ENCODE data around the gene PDGFA.

PDGFA gene

GRCh38 chr7:517774-518629, 1.6 kb downstream of the PDGFA start:
- Histone ChIP-seq H3K9ac (ENCODE audit: low read depth in 1 of 2, low read length in 2 of 2) (peak overlapping the region; percentile 66 to 84), H3K4me3 (ENCODE audit: low read depth in 1 of 2, low read length in 2 of 2) (peak overlapping the region; percentile 71 to 76), H3K4me1 (ENCODE audit: control insufficient read depth in 1 of 2, insufficient read depth in 2 of 2, low read length in 2 of 2) (peaks cover 17 to 32% of the 10 kb centered on the region in 2 donors), H3K9me3 (ENCODE audit: control insufficient read depth in 1 of 2, low read length in 2 of 2) (no peaks in the 10 kb centered on the region), H3K27me3 (ENCODE audit: control insufficient read depth in 1 of 2, insufficient read depth in 2 of 2, low read length in 2 of 2) (peaks cover 11 to 17% of the 10 kb centered on the region in 2 donors), H3K36me3 (ENCODE audit: control insufficient read depth in 1 of 2, insufficient read depth in 2 of 2, low read length in 2 of 2) (no peaks in the 10 kb centered on the region), H3K27ac (ENCODE audit: low read depth, low read length) (peak overlapping the region; percentile 85)

GRCh38 chr7:516606-517456, 2.8 kb downstream of the PDGFA start:
- Histone ChIP-seq H3K9me3 (ENCODE audit: control insufficient read depth in 1 of 2, low read length in 2 of 2) (no peaks in the 10 kb centered on the region), H3K27me3 (ENCODE audit: control insufficient read depth in 1 of 2, insufficient read depth in 2 of 2, low read length in 2 of 2) (peaks cover 10 to 14% of the 10 kb centered on the region in 2 donors), H3K27ac (ENCODE audit: low read depth, low read length) (peak overlapping the region; percentile 85), H3K4me1 (ENCODE audit: control insufficient read depth in 1 of 2, insufficient read depth in 2 of 2, low read length in 2 of 2) (peaks cover 29 to 39% of the 10 kb centered on the region in 2 donors), H3K4me3 (ENCODE audit: low read depth in 1 of 2, low read length in 2 of 2) (peak overlapping the region; percentile 50), H3K36me3 (ENCODE audit: control insufficient read depth in 1 of 2, insufficient read depth in 2 of 2, low read length in 2 of 2) (no peaks in the 10 kb centered on the region), H3K9ac (ENCODE audit: low read depth in 1 of 2, low read length in 2 of 2) (peak overlapping the region; percentile 39 to 43)

DNA sequence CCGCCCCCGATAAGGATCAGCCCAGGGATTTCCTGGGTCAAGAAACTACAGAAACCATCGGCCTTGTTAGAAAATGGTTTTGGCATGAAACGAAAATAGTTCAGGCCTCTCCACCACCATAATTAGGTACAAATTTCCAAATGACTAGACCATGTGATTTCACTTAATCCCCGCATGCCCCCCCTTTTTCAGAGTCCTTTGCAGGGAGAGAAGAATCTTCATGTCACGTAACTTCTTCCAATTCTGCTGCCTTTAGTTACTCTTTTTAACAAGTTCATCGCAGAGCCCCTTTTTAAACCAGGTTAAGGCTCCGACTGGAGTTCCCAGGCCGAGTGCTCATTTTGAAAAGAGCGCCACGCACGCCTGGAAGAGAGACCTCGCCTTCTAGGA, 3.4 kb downstream of the PDGFA start:
- H3K36me3 ChIP-seq (ENCODE audit: control insufficient read depth in 1 of 2, insufficient read depth in 2 of 2, low read length in 2 of 2), result no peaks in the 10 kb centered on the region
- H3K27ac ChIP-seq (ENCODE audit: low read depth, low read length), result no peak overlapping the region
- peak overlapping the region in 1 of 2 donors; percentile 33 for H3K9ac ChIP-seq (ENCODE audit: low read depth in 1 of 2, low read length in 2 of 2)
- H3K9me3 ChIP-seq (ENCODE audit: control insufficient read depth in 1 of 2, low read length in 2 of 2), result no peaks in the 10 kb centered on the region
- peaks cover 30 to 39% of the 10 kb centered on the region in 2 donors for H3K4me1 ChIP-seq (ENCODE audit: control insufficient read depth in 1 of 2, insufficient read depth in 2 of 2, low read length in 2 of 2)
- H3K27me3 ChIP-seq (ENCODE audit: control insufficient read depth in 1 of 2, insufficient read depth in 2 of 2, low read length in 2 of 2), result peaks cover 8 to 10% of the 10 kb centered on the region in 2 donors
- peak overlapping the region; percentile 43 to 44 for H3K4me3 ChIP-seq (ENCODE audit: low read depth in 1 of 2, low read length in 2 of 2)

- Histone ChIP-seq H3K9me3 (ENCODE audit: control insufficient read depth in 1 of 2, low read length in 2 of 2) (no peaks in the 10 kb centered on the region), H3K9ac (ENCODE audit: low read depth in 1 of 2, low read length in 2 of 2) (peak overlapping the region in 1 of 2 donors; percentile 20), H3K27ac (ENCODE audit: low read depth, low read length) (no peak overlapping the region), H3K36me3 (ENCODE audit: control insufficient read depth in 1 of 2, insufficient read depth in 2 of 2, low read length in 2 of 2) (no peaks in the 10 kb centered on the region), H3K27me3 (ENCODE audit: control insufficient read depth in 1 of 2, insufficient read depth in 2 of 2, low read length in 2 of 2) (peaks cover 2 to 4% of the 10 kb centered on the region in 2 donors), H3K4me3 (ENCODE audit: low read depth in 1 of 2, low read length in 2 of 2) (no peak overlapping the region), H3K4me1 (ENCODE audit: control insufficient read depth in 1 of 2, insufficient read depth in 2 of 2, low read length in 2 of 2) (peaks cover 30 to 39% of the 10 kb centered on the region in 2 donors)
These were observed 4.0 kb downstream of the PDGFA start for GRCh38 chr7:515628-516027.

DNA sequence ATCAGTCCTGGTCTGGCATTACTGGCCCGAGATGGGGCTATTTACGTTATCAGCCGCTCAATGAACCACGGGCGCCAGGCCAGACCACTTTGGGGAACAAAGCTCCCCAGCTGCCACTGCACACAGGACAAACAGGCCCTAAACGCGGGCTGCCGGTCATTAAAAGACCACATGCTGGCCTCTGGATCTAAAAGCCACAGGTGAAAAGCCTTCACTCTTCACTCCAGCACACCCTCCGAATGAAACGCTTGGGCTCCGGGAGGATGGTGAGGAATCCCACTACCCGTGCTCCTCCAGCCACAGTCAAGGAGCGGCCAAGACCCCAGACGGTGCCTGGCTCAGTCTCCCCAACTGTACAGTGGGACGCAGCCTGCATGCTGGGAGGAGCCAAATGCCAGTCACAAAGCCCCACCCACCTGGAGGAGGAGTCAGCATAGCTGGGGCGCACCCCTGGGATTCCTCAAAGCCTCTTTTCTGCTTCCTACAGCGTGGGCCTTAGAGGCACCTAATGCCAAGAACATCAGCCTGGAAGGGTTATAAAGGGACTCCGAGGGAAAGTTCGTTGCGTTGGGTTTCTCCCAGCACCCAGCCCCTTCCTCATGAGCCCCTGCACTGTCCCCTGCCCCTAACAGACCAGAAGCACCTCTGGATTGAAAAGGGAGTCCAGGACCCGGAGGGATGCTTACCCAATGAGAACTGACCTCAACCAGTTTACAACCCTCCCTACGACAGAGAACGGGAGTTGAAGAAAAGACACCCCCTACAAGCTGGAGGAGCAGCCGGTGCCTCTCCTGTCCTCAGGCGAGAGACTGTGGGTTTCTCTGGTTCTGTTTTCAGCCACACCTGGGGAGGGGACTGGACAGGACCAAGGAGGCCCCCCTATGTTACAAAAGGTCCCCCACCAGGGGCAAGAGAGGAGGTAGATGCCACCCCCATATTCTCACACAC, 4.7 kb downstream of the PDGFA start:
- no peaks in the 10 kb centered on the region for H3K36me3 ChIP-seq (ENCODE audit: control insufficient read depth in 1 of 2, insufficient read depth in 2 of 2, low read length in 2 of 2)
- no peaks in the 10 kb centered on the region for H3K27me3 ChIP-seq (ENCODE audit: control insufficient read depth in 1 of 2, insufficient read depth in 2 of 2, low read length in 2 of 2)
- peaks cover 30 to 39% of the 10 kb centered on the region in 2 donors for H3K4me1 ChIP-seq (ENCODE audit: control insufficient read depth in 1 of 2, insufficient read depth in 2 of 2, low read length in 2 of 2)
- H3K4me3 ChIP-seq (ENCODE audit: low read depth in 1 of 2, low read length in 2 of 2), result peak overlapping the region in 1 of 2 donors; percentile 11
- H3K9ac ChIP-seq (ENCODE audit: low read depth in 1 of 2, low read length in 2 of 2), result peak overlapping the region in 1 of 2 donors; percentile 20
- H3K9me3 ChIP-seq (ENCODE audit: control insufficient read depth in 1 of 2, low read length in 2 of 2), result no peaks in the 10 kb centered on the region
- no peak overlapping the region for H3K27ac ChIP-seq (ENCODE audit: low read depth, low read length)

- no peak overlapping the region for H3K4me3 ChIP-seq (ENCODE audit: low read depth in 1 of 2, low read length in 2 of 2)
- no peaks in the 10 kb centered on the region for H3K27me3 ChIP-seq (ENCODE audit: control insufficient read depth in 1 of 2, insufficient read depth in 2 of 2, low read length in 2 of 2)
- no peaks in the 10 kb centered on the region for H3K9me3 ChIP-seq (ENCODE audit: control insufficient read depth in 1 of 2, low read length in 2 of 2)
- peak overlapping the region; percentile 5 for H3K27ac ChIP-seq (ENCODE audit: low read depth, low read length)
- peaks cover 30 to 39% of the 10 kb centered on the region in 2 donors for H3K4me1 ChIP-seq (ENCODE audit: control insufficient read depth in 1 of 2, insufficient read depth in 2 of 2, low read length in 2 of 2)
- no peak overlapping the region for H3K9ac ChIP-seq (ENCODE audit: low read depth in 1 of 2, low read length in 2 of 2)
- H3K36me3 ChIP-seq (ENCODE audit: control insufficient read depth in 1 of 2, insufficient read depth in 2 of 2, low read length in 2 of 2), result peaks cover under 1 to 5% of the 10 kb centered on the region in 2 donors
These were observed 5.4 kb downstream of the PDGFA start for GRCh38 chr7:514242-514641.

DNA sequence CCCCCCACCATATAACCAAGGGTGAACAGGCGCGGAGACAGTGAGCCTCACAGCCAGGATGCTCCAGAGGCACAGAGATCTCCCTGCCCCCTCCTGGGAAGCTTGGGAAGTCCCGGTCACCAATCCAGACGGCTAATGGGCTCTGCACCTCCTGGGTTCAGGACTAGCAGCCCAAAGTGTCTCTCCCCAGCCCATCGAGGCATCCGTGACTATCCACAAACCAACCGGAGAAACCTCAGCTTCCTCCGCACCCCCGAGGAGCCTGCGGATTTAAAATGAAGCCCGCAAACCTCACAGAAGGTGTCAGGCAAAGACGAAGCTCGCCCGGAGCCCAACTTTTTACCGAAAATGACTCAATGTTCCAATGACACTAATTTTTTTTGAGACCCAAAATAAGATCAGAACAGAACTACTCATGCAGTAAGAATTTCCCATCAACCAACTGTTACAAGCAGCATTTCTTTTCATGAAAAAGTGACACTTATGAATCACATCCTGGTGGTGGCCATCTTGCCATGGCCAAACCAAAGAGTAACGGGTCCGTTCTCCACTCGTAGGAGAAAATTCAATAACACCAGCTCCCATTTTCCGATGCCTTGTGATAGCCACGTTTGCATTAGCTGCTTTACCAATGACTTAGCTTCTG, 6.0 kb downstream of the PDGFA start:
- peak overlapping the region in 1 of 2 donors; percentile 26 for H3K9ac ChIP-seq (ENCODE audit: low read depth in 1 of 2, low read length in 2 of 2)
- peaks cover 32 to 39% of the 10 kb centered on the region in 2 donors for H3K4me1 ChIP-seq (ENCODE audit: control insufficient read depth in 1 of 2, insufficient read depth in 2 of 2, low read length in 2 of 2)
- no peak overlapping the region for H3K27ac ChIP-seq (ENCODE audit: low read depth, low read length)

DNA sequence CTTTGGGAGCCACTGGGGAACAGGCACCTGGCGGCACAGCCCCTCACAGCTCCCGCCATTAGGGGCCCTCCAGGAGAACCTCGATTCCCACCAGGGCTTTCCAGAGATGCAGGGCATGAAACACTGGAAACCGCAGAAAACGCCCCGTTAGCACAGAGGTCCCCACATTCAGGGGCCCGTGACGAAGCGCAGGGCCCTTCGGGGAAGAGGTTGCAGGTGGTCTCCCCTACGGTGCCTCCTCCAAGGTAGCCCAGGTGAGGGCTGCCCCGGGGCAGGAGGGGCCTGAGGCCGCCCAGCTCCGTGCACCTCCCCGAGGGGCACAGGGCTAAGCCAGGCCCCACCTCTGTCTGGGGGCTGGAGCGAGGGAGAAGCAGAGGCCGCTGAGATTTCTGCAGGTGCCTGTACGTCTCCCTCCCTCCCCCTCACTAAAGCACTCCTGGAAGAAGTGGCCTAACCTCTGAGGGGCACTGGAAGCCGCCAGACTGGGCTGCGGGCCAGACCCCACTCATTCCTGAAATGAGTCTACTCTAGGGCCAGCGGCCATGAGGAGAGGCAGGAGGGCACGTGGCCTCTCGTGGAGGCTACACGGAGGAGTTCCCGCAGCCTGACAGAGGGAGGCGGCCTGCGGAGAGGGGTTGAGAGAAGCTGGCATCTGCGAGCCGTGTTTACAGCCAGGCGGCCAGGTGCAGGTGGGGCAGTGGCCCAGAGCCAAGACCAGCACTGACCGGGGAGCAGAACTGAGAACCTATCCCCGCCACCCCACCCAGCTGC, 6.9 kb downstream of the PDGFA start:
- peak overlapping the region in 1 of 2 donors; percentile 17 for H3K4me3 ChIP-seq (ENCODE audit: low read depth in 1 of 2, low read length in 2 of 2)
- H3K27ac ChIP-seq (ENCODE audit: low read depth, low read length), result no peak overlapping the region
- H3K9me3 ChIP-seq (ENCODE audit: control insufficient read depth in 1 of 2, low read length in 2 of 2), result no peaks in the 10 kb centered on the region
- H3K4me1 ChIP-seq (ENCODE audit: control insufficient read depth in 1 of 2, insufficient read depth in 2 of 2, low read length in 2 of 2), result peaks cover 35 to 39% of the 10 kb centered on the region in 2 donors
- H3K9ac ChIP-seq (ENCODE audit: low read depth in 1 of 2, low read length in 2 of 2), result peak overlapping the region; percentile 18 to 26
- peaks cover 4 to 8% of the 10 kb centered on the region in 2 donors for H3K36me3 ChIP-seq (ENCODE audit: control insufficient read depth in 1 of 2, insufficient read depth in 2 of 2, low read length in 2 of 2)
- no peaks in the 10 kb centered on the region for H3K27me3 ChIP-seq (ENCODE audit: control insufficient read depth in 1 of 2, insufficient read depth in 2 of 2, low read length in 2 of 2)

More for the DNA sequence above, 6.0 kb downstream of the PDGFA start:
- Histone ChIP-seq H3K9me3 (ENCODE audit: control insufficient read depth in 1 of 2, low read length in 2 of 2) (no peaks in the 10 kb centered on the region), H3K36me3 (ENCODE audit: control insufficient read depth in 1 of 2, insufficient read depth in 2 of 2, low read length in 2 of 2) (peaks cover 4 to 8% of the 10 kb centered on the region in 2 donors), H3K4me3 (ENCODE audit: low read depth in 1 of 2, low read length in 2 of 2) (peak overlapping the region in 1 of 2 donors; percentile 17), H3K27me3 (ENCODE audit: control insufficient read depth in 1 of 2, insufficient read depth in 2 of 2, low read length in 2 of 2) (no peaks in the 10 kb centered on the region)
